Stimulated activated CD4-positive, alpha-beta T cell treated with anti-CD3 and anti-CD28 coated beads, Interleukin-4, amount 100 ng/mL, for 24 hours (primary cell): Measurements from ENCODE around the gene ITGA8.

Experiments used
- DNase-seq: peaks from one replicate; pipeline ENCODE4 v3.0.0-alpha.2; 2020

Gene ITGA8

DNA sequence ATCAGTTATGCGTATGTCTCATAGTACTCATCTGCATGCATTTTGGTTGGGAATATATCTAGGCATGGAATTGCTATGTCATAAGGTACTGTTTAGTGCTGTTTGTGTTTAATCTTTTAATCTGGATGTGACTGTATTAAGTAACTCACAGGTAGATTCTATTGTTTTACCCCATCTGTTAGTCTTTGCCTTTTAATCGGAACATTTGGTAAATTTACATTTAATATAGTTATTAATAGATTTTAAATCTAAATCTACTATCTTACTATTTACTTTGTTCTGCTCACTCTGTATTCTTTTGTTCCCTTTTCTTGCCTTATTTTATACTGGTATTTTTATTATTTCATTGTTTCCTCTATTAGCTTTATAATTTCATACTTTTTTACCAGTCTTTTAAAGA lies 10.6 kb upstream of the ITGA8 start:
- no peak for DNase-seq

DNA sequence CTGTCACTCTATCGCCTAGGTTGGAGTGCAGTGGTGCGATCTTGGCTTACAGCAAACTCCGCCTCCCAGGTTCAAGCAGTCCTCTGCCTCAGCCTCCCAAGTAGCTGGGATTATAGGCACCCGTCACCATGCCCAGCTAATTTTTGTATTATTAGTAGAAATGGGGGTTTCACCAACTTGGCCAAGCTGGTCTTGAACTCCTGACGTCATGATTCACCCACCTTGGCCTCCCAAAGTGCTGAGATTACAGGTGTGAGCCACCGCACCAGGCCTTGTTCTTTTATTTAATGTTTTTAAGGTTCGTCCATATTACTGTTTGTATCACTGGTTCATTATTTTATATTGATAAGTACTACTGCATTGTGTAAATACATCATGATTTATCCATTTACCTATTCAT lies 10.2 kb upstream of the ITGA8 start:
- no peak for DNase-seq

DNA sequence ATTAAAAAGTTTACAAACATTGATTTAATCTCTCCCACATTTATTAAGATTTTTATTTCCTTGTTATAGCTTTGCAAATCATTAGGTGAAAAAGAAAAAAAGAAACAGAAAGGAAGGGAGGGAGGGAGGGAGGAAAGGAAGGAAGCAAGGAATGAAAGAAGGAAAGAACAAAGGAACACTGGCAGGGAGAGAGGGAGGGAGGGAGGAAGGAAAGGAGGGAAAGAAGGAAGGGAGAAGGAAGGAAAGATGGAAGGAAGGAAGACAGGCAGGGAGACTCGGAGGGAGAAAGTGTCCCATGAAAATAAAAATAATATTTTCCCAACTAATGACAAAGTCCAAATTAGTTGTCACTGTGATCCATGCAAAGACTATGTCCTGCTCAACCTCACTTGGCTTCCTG lies 6.3 kb upstream of the ITGA8 start:
- no peak for DNase-seq

DNA sequence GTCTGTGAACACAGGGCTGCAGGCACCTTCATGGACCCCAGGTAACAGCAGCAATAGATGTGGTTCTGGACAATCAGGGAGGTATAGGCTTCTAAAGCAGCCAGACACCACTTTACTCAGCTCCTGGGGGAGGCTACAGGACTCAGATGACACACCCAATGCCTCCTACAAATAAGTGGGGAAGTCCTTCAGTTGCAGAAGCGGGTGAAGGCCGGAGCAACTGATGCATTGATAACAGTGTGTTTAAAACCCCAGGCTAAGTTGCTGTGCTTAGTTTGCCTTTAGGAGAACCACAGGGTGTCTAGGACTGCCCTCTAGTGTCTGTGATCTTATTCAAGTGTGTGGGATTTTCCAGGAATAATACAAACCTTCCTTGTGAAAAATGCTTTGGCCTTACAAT lies 5.9 kb upstream of the ITGA8 start:
- no peak for DNase-seq

DNA sequence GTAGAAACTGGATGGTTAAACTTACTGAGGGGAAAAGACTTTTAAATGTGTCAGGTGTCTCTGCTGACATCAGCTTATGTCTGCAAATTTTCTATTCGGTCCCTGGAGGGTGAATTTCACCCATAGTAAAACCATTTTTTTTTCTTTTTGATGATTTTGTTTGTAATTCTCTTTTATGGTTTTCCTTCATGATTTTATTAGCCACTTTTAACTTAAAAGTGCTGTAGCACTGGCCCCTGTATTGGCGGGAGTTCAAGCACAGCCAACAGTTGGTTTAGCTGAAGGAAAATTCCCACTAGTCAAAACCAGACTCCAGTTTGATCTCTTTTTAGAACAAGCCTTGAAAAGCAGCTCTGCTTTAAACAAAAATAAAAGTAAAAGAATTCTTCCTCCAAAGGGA lies 5.0 kb upstream of the ITGA8 start:
- DNase-seq, result no peak

DNA sequence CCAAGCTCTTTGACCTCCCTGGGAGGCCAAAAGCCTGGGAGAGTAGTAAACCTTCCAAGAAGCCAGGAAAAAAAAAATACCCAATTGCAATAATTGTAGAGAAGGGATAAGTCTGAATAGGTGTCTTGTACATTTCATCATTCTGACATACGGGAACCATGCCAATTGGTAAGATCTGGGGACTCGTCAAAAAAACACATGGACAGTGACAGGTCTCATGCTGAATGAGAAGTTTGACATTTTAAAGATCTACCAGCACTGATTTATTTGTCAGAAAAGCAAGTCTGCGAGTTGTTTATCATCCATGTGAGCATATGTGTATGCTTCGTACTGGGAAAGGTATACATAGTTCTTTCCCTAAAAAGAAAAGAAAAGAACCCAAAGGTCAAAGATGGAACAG lies 4.1 kb upstream of the ITGA8 start:
- DNase-seq, result no peak

DNA sequence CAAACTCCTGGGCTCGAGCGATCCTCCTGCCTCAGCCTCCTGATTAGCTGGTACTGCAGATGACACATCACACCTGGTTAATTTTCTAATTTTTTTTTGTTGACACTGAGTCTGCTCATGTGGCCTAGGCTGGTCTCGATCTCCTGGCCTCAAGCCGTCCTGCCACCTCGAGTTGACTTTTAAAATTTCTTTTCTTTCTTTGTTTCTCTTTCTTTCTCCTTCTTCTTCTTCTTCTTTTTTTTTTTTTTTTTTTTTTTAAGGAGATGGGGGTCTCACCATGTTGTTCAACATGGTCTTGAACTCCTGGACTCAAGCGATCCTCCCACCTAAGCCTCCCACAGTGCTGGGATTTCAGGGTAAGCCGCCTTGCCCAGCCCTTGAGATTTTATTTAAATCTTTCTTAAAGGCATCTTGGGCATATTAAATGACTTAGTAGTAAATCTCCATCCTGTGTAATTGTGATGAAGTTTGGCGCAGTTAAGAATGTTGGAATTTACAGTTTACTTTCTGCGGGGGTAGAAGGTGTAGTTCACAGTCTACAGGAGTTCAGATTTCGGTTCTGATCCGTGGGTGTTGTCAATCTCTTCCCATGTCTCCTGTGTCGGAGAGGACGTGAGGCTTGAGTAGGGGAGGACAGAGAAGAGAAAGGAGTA lies 1.0 kb upstream of the ITGA8 start:
- no peak for DNase-seq

DNA sequence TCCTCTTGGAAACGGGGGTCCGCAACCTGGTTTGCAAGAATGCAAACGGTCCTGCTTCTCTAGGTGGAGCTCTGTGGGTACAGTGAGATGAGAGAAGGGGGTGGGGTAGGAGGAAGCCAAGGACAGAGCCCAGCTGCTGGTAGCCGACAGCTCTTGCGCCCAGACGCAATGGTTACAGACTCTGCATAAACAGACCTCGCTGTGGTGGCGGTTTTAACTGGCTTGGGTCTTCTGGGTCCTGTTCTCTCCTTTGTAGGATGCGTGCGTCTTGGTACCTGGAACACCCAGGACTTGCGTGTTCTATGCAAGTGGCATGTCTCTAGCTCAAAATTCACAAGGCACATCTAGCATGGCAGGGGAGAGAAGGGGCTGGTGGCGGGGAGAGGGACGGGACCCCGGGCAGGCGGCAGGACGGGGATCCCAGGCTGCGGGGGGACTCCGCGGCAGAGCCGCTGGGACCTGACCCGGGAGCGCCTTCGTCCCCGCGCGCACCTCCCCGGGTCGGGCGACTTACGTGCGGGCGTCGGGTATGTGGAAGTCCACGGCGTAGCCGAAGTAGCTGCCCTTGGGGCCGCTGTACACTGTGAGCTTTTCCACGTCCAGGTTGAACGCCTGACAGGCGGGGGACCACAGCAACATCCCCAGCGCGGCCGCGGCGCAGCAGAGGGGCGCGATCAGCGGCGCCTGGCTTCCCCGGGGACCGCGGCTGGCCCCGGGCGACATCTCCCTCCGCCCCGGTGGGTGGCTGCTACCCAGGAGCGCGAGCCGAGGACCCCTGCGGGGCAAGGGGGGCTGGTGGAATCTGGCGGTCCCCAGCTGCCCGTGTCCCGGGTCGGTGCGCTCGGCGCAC lies 448 bp downstream of the ITGA8 start:
- DNase-seq, result no peak

DNA sequence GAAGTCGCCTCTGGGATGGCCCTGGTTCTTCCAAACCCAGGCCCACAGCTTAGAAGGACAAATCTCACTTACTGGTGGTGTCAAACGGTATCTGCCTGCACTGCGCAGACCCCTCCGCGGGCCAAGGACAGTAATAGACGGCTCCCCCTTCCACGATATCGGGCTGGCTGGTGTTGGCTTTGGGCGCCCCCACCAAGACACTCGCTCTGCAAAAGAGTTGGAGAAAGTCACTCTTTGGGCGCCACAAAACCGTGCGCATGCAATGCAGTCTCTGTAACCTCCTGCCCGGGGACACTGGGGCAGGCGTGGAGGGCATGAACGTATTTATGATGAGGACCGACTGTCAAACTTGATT lies 1.1 kb downstream of the ITGA8 start:
- no peak for DNase-seq

DNA sequence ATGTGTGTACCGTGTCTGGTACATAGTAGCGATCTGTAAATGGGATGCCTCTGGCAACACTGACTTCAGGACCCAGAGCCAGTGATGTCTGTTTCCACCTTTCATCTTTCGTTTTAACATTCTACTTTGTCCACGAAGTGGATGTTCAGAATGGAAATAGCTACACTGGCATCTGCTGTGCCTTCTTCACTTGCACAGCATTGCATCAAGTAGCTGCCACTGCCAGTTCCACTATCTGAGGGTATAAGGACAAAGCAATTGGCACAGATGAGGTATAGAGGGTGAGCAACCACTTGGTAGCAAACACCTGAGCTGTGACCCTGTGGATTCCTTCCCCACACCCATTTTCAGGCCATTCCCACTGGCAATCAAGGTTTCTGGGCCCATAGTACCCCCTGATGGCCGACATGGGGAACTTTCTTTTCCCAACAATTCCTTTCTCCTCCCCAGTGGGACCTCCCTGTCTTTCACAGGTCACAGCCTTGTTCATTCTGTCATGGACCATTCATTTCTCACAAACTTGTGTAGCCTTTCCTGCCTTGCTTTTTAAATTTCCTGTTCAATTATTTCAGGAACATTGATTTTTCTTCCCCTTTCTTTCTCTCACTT lies 4.0 kb downstream of the ITGA8 start:
- no peak for DNase-seq

DNA sequence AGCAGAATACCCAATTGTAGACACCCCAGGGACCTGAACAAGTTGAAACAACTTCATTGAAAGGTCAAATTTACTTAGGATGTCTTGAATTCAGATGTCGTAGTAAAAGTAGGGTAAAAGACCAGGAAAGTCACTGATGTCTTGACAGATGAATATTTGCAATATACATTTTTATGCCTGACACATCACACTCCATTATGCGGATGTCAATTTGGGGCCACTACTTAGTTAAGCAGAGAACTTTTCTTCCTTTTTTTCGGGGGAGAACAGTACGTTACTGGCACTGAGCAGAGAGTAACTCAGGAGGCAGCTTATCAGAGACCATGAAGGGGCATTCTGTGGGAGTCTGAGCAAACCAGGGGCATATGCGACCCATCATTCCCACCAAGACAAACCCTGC lies 4.9 kb downstream of the ITGA8 start:
- no peak for DNase-seq

DNA sequence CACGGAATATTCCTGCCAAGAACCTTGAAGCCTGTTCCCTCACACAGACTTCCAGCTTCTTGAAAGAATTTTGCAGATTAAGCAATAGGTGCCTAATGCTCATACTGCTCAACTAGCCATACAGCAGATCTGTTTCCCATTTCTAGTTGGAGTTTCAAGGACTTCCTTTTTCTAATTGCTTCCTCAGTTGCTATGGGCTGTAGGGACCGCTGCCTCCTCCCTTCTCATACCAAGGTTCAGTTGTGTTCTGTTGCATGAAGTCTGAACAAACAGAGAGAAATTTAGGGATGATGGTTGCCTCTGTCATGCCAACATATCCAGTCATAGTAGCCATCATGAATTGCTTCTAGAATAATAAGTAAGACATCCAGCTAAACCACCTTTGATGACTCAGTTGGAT lies 6.8 kb downstream of the ITGA8 start:
- no peak for DNase-seq

DNA sequence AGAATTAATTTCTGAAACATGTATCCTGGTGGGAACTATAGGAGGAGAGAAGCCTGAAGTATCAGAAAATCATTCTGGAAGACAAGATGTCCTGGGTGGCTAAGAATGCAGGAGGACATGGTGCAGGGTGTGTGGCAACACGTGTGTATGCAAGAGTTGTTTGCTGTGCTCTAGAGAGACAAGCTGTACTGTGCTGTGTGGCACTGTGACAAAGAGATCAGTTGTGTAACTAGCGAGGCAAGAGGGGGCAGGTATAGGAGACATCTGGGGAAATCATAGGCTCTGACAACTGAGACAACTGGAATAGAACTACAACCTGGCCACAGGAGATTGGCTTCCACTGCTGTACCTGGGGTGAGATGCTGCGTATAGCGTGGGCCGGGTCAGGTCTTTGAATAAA lies 9.3 kb downstream of the ITGA8 start:
- DNase-seq, result no peak

DNA sequence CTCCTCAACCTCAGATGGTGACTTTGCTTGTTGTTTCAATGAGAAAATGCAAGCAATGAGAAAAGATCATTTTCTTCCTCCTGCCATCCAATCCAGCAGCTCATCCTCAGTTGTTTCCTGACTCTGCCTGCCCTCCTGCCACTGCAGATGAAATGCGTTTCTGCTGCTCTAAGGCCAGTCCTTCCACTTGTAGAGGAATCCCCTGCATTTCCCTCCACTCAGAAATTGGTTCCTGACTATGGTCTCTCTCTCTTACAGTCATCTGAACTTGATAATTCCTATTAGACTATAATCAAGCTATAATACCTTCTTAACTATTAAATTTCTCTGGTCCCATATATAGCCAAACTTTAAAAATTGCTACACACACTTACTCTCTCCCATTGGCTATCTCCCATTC lies 14.4 kb downstream of the ITGA8 start:
- no peak for DNase-seq

DNA sequence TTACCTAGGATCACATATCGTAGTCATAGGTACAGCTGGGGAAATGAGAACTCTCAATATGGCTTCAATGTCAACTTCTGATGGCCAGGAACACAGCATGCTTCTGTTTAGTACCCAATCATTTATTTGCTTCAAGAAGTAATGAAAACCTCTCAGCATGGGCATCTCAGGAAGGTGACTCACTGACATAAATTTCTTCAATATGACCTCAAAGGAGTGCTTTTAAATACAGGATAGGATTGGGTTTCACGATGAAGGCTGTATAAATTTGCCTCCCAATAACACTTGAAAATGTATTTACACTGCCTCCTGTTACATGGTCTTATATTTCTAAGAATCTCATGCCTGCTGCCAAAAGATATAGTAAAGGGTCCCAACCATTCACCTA lies 15.1 kb downstream of the ITGA8 start:
- DNase-seq, result no peak

DNA sequence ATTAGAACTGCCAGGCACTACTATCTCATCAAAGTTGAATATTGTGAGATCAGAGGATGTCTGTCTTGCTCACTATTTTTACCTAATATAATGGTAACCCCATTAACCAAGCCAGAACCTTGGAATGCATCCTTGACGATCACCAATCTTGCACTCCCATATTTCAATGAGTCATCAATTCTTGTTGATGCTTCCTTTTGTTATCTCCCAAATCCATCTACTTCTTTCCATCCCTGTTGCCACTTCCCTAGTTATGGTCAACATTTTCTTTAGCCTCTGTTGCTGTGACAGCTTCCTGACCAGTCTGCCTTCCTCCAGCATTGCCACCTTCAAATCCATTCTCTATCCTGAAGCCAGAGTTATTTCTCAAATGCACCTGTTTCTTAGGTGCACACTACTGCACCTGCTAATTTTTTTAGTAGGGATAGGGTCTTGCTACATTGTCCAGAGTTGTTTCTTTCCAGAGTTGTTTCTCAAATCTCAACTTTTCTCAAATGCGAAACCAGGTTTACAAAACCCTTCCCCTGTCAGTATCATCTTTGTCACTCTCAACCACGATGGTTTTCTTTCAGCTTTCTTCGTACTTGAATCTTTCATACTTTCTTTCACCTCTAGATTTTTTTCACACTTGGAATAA lies 15.7 kb downstream of the ITGA8 start:
- no peak for DNase-seq

DNA sequence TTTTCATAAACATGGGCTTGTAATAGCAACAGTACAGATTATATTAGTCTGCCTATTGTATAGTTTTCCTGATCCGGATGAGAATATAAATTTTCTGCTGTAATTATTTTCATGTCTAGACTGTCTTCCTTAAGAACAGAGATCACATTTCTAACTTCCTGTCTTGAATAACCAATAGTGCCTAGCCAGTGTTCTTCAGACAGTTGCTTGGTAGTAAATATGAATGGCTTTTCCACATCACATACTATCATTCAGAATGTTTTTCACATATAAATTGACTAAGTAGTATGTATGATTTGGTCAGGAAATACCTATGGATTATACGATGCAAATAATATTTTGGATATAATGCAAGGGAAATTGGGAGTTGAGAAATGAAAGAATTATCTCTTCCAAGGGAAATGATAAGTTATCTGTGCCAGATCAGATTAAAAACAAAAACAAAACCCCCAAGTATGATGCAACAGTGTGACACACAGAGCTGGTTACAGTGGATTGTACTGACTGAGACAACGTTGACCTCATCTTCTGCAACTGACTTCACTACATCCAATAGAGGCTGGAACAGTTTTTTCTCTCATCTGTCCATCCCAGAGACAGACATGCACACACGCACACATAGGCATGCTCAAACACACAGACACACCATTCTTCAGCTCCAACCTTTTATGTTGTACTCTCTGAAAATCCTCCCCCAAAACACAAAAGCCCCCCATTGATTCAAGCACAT lies 16.4 kb downstream of the ITGA8 start:
- DNase-seq, result no peak

DNA sequence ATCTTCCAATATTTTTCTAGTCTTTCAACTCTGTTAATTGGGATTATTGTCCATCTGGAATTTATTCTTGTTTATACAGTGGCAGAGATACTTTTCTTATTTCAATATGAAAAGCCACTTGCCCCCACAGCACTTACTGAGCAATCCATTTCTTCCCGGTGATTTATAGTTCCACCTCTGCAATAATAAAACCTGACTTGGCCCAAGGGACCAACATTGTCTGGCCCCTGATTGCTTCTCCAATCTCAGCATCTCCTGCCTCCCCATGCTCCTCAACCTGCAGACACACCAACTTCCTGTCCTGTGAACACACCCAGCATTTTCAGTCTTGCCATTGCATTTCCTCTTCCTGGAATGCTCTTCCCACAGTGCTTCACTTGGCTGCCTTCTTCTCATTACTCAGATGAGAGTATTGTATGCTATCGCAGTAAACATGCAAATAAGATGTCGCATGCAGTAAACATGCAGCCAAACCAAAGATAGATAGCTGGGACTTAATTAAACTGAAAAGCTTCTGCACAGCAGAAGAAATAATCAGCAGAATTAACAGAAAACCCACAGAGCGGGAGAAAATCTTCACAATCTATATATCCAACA lies 19.5 kb downstream of the ITGA8 start:
- DNase-seq, result no peak

DNA sequence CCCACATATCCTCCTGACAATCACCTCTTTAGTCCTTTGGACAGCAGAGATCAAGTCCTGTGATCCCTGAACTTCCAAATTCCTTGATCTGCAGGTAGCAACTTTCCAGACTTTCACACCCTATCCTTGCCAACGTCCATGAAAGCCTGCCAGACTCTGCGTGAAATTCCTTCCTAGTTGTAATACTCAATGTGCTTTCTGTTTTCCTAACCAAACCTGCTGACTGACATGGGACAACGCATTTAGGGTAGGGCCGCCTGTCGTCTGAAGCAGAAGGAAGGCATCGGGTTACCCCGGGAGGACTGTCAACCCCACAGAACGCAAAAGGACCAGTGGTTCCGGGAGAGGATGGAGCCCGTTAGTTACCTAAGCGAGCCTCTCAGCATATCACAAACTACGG lies 23.9 kb downstream of the ITGA8 start:
- DNase-seq, result no peak

DNA sequence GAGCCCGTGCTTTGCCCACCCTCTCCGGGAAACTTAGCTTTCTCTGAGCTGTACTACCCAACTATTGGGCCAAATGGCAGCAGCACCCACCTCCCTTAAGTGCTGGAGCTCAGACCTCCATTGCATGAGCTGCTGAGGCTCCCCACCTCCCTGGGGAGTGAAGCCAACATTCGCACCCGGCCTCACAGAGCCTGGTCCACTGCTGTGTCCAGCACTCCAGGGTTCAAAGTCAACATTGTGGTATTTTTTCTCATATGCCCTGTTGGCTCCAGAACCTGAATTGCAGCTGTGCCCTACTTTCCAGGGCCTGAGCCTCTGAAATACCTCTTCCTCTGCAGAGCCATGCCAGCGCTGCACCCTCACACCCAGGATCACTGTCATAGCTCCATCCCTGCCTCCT lies 29.7 kb downstream of the ITGA8 start:
- no peak for DNase-seq

DNA sequence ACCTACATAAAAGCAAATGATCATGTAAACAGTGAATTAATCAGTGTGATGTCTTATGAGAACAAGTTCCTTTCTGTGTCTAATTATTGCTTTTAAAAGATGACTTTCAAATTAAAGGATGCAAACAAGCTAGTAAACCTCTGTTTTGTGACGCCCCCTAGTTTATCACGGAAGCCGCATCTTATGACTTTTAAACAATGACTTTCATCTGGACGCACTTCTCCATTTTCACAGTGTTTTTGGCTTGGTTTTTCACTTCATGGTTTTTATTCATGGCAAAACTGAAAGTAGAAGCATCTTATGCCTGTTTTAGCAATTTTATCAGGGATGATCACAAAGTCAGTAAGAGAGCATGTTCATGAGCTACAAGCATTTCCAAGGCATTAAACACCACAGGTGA lies 35.0 kb downstream of the ITGA8 start:
- no peak for DNase-seq

DNA sequence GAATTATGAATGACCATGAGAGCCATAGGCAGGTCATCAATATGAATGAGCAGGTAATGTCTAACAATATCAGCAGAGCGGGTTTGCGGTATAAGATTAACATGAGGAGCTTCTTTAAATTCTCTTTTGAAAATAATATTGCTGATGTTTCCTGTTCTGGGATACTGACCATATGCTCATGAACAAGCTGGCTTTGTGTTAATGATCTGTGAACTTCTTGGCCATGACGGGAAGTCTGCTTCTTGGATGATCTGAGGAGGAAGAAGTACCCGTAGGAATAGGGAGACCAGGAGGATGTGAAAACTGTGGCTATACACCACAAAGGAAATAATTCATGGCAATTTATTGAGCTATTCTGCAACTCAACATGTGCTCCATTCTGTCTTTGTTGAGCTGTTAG lies 38.6 kb downstream of the ITGA8 start:
- DNase-seq, result no peak

DNA sequence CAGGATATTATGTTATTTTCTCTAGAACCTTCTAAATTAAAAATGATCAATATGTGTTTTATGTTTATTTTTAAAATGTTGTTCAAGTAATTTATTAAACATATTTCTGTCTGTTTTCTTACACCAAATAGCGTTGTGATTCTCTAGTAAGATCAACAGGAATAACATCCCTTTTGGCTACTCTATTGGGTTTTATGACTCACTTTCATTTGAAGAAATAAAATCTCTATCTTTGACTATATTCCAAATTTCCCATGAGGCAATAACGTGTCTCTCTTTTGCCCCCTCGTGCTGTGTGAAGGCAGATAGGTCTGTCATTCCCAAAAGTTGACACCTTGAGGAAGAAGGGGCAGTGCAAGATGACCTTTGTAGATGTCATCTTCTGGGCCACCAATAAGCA lies 40.9 kb downstream of the ITGA8 start:
- no peak for DNase-seq
